Activated CD4-positive, CD25-positive, alpha-beta regulatory T cell treated with anti-CD3 and anti-CD28 coated beads, Interleukin-2, amount 50 U/mL, for 24 hours (primary cell): ENCODE measurements around the gene CREB3.

ENCODE experiments used
- ATAC-seq, 2 donors: fragments of 150-1000 bp; cut with Tn5 transposase; one replicate each; pipeline ENCODE4 v1.10.0; 2021; ENCODE audit warnings: mild to moderate bottlenecking in 1 of 2, moderate library complexity in 1 of 2

Gene CREB3

DNA sequence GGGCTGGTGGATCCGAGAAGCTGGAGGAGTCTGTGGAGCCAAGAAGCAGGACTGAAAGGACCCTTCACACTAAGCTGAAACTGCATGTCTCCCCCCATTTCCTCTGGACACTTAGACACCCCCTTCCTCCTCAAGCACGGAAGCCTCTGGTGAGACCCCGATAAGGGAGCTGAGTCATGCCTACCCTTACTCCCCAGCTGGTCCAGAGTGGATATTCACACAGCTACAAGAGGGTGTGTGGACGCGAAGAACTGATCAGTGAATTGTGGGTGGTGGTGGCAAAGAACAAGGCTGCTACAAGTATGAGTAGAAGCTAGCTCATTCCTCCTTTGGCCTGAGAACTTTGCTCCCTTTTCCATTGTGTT lies 4.8 kb upstream of the CREB3 start:
- no peak for ATAC-seq

DNA sequence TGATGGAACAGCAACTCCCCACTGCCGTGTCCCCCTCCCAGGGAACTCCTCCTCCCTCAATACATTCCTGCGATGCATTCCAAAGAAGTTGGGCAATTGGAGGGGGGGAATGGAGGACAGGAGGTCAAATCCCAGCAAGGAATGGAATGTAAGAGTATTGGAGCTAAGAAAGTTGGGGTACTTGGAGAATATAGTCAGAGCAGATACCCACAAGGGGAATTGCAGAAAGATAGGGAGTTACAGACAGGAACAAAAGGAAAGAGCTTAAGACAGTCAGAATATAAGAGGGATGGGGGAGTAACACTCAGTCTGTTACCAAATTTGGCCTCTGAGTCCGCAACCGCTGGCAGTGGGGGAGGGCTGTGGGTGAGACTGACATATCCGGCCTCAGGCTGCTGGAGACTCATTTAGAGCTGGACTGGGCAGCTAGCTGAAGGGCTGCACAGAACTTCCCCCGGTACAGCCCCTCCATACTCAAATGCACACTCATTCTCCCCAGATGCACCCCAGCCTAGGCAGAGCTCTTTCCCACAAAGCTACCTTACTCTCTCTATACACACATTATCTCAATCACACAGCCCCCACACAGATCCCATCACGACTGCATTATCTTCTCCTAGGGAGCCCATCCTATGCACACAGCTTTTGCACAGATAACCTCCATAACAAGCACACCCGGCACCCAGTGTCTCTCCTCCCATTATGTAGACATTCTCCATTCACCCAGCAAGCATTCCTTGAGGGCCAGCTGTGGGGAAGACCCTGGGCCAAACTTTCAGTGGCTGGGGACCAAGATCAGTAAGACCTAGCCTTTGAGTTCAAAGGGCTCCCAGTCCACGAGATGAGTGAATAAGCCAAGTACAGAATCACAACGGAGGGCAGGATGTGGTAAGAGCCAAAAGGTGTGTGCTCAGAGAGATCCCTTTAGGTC lies 4.2 kb upstream of the CREB3 start:
- ATAC-seq, result no peak

DNA sequence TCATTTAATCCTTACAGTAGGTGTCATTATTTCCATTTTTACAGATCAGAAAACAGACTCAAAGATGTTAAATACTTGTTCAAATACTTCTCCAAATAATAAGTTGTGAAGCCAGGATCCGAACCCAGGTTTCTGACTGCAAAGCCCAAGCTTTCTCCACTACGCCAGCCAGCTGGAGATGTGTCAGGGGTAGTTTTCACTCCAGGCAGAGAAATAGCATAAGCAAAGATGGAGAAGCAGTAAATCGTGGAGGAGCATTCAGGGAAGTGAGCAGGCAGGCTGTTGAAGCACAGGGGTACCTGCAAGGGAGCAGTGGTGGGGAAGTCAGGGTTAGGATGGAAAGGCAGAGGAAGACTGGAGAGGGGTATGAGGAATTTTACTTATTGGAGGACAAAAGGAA lies 3.4 kb upstream of the CREB3 start:
- ATAC-seq, result no peak

DNA sequence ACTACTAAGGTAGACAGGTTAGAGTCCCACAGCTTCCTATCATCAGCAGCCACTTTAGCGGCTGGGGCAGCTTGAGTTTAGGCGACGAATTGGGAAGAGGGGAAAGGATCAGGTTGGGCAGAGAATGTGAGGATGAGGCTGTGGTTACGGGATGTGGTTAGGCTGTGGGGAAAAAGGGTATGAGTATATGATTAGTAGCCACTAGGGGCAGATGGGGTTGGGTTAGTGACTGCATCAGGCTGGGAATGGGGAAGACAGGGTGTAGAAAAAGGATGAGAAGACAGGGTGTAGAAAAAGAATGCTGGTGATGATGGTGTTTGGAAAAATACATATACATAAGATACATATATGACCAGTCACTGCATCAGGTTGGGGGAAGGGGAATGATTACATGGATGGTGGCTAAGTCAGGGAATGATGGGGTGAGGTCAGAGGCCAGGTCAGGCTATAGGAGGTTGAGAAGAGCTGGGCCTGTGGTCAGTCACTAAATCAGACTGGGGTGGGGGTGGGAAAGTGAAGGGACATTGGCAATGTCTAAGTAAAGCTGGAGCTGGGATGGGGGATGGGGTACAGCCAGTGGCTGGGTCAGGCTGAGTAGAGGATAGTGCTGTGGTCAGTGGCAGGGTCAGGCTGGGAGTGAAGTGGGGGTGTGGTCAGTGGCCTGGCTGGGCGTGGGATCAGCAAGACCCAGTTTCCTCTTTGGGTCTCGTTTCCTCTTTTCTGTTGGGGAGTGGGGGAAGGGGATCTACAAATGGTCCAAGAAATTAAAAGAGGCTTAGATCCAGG lies 2.6 kb upstream of the CREB3 start:
- no peak for ATAC-seq

DNA sequence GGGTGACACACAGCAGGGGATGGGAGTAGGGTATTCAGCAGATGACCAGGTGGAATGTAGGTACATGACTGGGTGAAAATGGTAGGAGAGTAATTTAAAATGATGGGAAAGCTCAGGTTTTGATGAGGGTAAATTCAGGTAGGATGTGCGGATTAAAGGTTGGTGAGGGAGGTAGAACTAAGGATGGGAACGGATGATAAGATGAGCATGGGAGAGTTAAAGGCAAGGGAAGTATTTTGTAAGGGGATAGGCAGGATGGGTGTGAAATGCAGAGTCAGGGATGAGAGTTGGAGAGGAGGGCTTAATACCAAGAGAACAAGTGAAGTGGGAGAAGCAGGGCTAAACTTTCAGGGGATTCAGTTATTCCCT lies 2.0 kb upstream of the CREB3 start:
- ATAC-seq, result no peak

DNA sequence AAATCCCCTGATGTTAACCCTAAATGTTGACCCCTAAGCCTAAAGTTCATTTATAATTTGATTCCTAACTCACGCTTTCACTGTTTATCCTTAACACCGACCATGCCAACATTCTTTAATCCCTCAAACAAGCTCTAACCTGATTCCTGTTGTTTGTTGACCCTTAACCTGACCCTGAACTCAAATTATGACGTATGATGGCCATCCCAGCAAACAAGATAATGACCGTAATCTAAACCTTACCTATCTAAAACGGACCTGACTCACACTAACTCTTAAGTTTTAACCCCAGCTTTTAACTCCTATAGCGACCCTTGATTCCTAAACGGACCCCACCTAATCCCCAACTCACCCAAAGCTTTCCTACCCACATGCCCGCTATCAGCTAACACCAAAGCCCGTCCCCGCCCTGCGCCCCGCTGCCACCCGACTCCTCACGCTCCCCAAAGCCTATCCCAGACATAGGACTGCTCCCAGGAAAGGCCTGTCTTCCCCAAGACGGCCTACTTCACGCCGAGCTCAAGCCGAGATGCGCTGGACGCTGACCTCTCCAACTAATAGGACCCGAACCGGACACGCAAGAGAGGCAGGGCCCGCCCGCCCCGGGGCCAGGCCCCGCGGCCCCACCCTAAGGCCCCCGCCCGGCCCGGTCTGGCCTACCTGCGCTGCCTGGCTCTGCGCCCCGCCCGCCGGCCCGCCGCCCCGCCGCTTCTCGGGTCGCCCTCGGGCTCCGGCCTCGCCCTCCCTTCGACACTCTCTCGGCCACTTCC lies 866 bp upstream of the CREB3 start:
- no peak for ATAC-seq

DNA sequence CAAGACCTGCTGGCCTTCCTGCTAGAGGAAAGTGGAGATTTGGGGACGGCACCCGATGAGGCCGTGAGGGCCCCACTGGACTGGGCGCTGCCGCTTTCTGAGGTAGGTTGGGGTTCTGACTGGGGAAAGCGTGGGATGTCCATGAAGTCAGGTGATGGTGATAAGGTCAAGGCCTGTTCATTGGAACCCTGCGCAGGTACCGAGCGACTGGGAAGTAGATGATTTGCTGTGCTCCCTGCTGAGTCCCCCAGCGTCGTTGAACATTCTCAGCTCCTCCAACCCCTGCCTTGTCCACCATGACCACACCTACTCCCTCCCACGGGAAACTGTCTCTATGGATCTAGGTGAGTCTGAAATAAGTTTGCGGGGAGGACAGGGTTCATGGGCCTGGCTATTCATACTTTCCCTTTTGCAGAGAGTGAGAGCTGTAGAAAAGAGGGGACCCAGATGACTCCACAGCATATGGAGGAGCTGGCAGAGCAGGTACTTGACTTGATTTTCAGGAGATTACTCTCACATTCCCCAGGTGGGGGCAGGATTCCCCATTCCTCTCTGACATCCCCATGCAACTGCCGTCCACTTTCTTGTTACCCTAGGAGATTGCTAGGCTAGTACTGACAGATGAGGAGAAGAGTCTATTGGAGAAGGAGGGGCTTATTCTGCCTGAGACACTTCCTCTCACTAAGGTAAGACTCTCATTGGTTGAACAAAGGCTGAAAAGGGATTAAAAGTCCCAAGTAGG lies 505 bp downstream of the CREB3 start:
- no peak for ATAC-seq

DNA sequence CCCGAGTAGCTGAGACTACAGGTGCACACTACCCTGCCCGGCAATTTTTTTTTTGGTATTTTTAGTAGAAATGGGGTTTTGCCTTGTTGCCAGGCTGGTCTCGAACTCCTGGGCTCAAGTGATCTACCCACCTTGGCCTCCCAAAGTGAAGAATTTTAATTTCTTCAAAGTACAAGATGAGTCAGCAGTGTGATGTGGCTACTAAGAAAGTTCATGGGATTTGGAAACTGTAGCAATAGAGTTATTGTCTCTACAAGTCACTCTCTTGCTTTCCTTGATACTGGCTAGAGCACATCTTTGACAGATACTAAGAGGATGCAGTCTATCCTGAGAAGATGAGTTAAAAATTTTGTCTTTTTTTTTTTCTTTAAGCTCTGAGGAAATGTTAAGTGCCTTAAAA lies 1.6 kb downstream of the CREB3 start:
- ATAC-seq, result no peak

DNA sequence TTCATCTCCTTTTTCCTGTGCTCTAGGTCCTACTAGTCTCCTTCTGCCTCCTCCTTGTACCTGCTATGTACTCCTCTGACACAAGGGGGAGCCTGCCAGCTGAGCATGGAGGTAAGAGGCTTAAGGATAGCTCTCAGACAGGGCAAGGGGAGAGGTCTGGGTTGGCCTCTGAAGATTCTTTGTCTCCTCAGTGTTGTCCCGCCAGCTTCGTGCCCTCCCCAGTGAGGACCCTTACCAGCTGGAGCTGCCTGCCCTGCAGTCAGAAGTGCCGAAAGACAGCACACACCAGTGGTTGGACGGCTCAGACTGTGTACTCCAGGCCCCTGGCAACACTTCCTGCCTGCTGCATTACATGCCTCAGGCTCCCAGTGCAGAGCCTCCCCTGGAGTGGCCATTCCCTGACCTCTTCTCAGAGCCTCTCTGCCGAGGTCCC lies 3.8 kb downstream of the CREB3 start:
- no peak for ATAC-seq

DNA sequence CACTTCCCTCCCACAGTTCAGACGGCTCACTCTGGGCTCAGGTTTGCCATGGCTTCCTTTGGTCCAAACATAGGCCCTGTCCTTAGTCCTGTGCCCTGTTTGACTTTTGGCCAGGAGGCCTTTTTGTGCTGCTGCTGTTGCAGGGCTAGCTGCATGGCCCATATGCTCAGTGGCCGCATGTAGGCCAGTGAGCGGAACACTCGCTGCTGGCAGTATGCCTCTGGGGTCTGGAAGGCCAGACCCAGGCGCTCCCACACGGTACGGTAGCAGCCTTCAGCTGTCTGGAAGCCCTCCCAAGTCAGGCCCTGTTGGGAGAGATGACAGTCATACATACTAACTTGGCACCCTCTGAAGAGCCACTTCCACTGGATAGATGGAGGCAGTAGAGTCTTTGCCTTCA lies 4.7 kb downstream of the CREB3 start:
- ATAC-seq, result no peak

DNA sequence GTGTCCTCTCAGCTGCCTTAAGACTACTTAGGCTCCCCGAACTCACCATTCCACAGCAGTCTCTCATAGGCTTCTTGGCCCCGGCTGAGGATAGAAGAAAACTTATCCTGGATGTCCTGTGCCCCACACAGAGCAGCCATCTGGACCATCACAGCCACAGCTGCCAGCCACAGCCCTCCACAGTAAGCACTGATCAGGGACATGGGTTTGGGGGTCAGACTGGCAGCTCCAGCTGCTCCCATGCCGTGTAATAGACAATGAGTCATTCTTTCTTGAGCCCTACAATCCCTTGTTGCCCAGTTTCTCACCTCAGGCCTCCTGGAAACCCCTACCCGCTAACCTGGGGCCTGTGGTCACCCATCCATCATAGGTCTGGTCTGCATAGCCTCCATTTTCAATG lies 5.7 kb downstream of the CREB3 start:
- ATAC-seq, result no peak

DNA sequence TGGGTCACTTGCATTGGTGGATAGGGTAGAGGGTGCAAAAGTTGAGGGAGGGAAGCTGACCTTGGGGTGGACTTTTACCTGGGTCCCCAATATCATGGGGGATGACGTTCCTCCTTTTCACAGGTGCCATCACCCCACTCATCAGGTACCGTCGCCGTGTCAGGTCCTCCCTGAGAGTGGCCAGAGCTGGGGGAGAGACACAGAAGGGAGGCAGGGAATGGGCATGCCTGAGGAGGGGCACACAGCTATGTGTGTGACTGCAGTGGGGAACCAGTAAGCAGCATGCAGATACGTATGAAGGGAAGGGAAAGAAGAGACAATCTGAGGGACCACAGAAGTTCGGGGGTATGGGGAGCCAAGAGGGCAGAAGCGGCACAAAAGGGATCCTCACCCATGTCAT lies 6.5 kb downstream of the CREB3 start:
- ATAC-seq, result no peak

DNA sequence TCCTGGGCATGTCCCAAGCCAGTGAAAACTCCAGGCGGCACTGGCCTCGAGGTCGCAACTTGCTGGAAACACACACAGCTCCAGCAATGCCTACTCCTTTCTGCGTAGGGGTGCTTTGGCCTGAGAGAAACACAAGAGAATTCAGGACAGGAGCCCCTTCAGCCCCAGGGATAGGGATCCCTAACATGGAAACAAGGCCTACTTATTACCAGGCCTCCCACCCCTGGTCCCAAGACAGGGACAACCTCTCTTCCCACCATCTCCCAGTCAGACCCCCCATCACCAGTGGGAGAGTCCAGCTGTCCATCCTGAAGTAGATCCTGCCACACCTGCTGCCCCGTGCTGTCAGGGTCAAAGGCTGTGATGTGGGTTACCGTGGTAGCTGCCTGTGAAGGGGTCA lies 7.8 kb downstream of the CREB3 start:
- ATAC-seq, result no peak

DNA sequence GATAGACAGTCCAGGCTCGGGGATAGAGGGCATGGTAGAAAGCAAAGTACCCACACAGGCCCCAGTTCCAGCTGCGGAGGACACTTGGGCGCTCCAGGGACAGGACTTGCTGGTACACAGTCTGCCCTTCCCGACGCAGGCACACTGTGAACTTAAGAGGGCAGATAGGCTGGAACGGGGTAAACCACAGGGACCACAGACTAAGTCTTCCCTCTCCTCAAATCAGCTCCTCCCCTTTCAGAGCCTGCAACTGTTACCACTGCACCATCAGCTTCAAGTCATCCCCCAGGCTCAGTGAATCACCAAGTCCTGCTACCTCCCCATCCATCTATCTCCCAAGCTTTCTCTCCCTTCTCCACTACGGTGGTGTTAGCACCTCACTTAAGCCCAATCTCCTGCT lies 9.3 kb downstream of the CREB3 start:
- no peak for ATAC-seq

DNA sequence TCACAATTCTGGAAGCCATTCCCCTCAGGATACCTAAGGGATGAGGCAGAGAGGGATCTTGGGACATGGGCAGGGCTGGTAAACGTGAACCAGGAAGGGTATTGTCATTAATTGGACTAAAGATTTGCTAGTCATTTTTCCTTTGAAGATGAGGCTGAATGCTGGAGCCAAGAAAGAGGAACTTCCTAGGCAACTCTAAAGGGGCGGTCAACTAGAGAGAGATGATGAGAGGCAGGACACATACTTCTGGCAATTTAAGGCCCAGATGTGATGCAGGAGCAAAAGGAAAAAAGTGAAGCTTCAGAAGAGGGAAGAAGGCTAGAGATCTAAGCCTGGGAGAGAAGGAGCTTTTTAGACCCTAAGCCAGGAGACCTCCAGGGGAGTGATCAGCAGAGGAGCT lies 11.0 kb downstream of the CREB3 start:
- no peak for ATAC-seq

DNA sequence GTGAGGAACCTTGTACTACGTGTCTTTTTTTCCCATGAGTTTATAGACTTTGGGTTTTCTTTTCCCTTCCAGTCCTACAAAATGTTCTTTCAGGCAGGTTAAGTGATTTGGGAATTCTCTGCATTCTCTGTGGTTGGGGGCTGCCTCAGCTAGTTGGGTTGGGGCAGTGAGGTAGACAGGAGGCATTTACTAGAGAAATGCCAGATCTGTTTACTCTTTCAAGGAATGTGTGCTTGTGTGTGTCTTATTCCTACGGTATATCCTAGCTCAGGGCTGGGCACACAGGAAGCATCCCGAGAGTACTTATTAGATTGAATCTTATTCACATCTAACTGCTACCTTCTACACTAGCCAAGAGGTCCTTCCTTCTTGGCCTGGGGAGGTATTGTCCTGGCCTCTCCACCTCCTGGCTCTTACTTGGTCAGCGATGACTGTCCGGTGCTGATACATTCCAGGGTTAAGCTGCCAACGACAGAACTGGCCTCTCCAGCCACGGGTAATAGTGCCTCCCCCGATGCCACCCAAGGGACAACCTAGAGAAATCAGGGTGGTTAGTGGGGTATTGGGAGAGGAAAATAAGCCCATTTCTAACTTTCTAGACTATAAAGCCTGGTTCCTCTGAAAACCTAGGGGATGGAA lies 11.5 kb downstream of the CREB3 start:
- no peak for ATAC-seq

DNA sequence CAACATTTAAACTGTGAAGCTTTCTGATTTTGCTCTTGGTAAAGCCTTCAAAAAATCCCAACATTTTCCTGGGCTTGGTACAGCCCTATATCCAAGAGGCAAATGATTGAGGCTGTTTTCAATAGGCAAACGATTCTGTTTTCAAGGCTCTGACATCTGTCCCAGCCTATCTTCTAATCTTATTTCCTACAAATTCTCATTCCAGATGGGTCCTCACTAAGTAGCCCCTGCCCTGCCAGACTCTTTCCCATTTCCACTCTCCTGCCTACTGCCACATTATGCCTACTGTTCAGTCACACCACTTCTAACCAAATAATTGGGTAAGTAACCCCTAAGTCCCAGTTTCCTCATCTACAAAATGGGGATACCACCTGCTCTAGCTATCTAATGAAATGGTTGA lies 13.1 kb downstream of the CREB3 start:
- no peak for ATAC-seq

DNA sequence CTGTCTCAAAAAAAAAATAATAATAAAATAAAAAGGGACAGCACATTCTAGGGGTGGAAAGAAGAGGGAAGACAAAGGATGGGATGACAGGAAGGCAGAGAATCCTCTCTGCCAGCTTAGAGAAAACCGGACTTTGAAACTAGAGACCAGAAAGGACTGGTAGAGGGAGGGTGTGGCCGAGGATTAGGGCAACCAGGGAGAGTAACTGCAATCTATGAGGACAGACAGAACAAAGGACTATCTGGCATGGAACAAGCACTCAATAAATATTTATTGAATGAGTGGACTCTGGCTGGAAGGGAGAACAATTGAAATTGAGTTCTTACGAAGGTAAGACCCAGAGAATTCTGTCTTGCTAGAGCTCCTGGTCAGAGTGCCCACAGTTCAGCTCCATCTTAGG lies 14.1 kb downstream of the CREB3 start:
- no peak for ATAC-seq

DNA sequence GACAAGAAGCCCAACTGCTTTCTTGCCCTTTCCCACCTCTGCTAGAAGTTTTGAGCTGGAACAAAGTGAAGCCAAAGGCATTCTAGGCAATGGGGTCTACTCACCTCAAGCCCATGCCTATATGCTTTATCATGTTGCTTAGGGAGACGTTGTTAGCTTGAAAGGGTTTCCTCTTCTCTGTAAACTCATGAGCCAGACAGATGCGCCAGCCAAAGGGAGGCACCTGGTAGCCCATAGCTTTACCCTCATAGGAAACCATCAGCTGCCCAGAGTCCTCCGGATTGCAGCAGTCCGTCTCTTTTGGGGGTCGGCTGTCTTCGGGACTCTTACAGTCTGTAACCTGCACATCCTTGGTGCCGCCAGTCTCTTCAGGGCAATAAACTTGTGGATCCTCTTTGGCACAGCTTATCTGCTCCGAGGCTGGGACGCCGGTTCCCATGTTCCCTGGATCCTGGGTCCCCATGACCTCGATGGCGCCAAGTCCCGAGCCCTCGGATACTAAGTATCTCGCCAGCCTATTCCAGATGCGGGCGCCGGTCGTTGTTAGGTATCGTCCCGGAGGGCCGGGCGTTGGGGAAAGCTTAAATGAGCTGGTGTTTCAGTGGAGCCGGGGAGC lies 15.9 kb downstream of the CREB3 start:
- no peak for ATAC-seq

DNA sequence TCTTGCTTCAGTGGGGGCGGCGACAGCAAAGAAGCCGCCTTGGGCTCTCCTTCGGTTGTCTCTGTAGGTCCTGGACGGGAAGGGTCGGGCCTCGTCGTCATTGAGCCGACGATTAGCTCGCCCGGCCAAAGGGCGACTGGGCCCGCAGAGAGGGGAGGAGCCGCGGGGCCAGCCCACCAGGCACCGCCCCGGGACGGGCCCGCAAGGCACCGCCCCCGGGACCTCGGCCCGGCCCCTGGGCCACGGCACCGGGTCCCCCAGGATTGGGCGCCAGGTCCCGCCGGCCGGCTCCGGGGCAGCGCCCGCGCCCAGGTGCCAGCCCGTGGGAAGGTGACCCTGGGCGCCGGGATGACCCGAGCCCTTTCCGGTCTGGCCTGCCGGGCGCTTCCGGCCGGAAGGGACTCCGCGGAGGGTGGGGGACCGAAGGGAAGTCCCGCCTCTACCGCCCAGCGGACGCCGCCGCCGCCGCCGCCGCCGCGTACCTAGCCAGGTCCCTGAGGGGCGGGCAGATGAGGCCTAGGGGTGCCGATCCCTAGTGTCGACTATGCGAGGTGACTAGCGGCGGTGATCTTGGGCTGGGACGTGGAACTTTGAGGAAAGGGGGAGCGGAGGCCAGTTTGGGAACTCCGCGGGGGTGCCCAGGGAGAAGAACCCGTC lies 16.5 kb downstream of the CREB3 start, which contains the start of the genes GBA2 and RGP1:
GBA2 (minus strand) TSS at position 371 of the 657 bp plus-strand sequence. CDS start 524 bp downstream, outside the sequence.
RGP1 (plus strand) TSS at position 430 of the 657 bp plus-strand sequence. CDS start 469 bp downstream, outside the sequence.
- peak; percentile 85 to 91 for ATAC-seq
